ENCODE measurements around the gene FAM72A.

DNA sequence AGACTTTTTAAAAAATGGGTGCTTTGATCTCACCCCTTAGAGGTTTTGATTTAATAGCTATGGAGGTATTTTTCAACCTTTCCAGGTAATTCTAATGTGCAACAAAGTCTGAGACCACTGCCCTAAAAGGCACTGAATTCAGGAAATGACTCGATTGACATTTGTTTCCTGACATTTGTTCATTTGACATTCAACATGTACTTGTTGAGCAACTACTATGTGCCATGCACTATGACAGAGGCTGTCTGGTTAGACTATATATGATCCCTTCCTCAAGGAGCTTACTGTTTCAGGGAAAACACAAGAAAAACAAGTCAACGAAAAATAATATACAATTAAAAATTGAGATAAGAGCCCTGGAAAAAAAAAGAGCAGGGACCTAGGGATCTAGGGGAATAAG lies 59.9 kb downstream of the FAM72A start:
- TF ChIP-seq, protein P1, sequence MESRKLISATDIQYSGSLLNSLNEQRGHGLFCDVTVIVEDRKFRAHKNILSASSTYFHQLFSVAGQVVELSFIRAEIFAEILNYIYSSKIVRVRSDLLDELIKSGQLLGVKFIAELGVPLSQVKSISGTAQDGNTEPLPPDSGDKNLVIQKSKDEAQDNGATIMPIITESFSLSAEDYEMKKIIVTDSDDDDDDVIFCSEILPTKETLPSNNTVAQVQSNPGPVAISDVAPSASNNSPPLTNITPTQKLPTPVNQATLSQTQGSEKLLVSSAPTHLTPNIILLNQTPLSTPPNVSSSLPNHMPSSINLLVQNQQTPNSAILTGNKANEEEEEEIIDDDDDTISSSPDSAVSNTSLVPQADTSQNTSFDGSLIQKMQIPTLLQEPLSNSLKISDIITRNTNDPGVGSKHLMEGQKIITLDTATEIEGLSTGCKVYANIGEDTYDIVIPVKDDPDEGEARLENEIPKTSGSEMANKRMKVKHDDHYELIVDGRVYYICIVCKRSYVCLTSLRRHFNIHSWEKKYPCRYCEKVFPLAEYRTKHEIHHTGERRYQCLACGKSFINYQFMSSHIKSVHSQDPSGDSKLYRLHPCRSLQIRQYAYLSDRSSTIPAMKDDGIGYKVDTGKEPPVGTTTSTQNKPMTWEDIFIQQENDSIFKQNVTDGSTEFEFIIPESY (IDR thresholded peaks at IDR 0.05; ENCODE audit: borderline replicate concordance, low read depth) = no peak
- TF ChIP-seq POLR2AphosphoS5 (IDR thresholded peaks at IDR 0.05; ENCODE audit: low read depth, low read length) (no peak), TAF1 (IDR thresholded peaks at IDR 0.05; ENCODE audit: borderline replicate concordance, low read depth, low read length) (no peak)
